Measurements from ENCODE around the gene MAP7D1.

DNA sequence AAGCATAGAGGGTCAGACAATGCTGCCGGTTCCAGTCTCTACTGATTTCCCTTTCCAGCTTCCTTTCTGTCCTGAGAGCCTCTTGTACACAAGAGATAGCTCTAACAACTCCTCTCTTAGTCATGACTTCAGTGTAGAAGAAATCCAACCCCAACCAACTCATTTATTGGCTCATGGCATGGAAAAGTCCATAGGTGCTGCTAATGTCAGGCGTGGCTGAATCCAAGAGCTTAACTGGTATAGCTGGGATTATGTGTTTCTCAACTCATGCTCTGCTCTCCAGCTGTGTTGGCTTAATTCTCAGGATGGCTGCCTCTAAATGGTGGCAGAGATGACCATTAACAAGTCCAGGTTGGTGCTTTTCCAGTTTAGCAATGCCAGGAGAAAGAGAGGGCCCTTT, 55.9 kb downstream of the MAP7D1 start:
- TF ChIP-seq CTCF (IDR thresholded peaks at IDR 0.05; ENCODE audit: extremely low read depth in 1 of 2, insufficient read depth in 1 of 2, low read depth in 1 of 2, low read length in 2 of 2) (no peak), EZH2 (IDR thresholded peaks at IDR 0.05; ENCODE audit: borderline replicate concordance, low read depth, low read length, severe bottlenecking) (no peak), POLR2AphosphoS5 (IDR thresholded peaks at IDR 0.05; ENCODE audit: insufficient read depth, low read depth, low read length) (no peak), POLR2A (IDR thresholded peaks at IDR 0.05; ENCODE audit: low read depth, low read length) (no peak), JUN (IDR thresholded peaks at IDR 0.05; ENCODE audit: borderline replicate concordance, insufficient read depth, insufficient read length, low read depth) (no peak)
- TF ChIP-seq, protein P1, sequence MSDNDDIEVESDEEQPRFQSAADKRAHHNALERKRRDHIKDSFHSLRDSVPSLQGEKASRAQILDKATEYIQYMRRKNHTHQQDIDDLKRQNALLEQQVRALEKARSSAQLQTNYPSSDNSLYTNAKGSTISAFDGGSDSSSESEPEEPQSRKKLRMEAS (IDR thresholded peaks at IDR 0.05; ENCODE audit: insufficient read depth, insufficient read length) = no peak
